Measurements from ENCODE around the gene POFUT1.

POFUT1 gene

GRCh38 chr20:32208499-32209154 is 947 bp downstream of the POFUT1 start:
- no peak for DNase-seq

- no peak for DNase-seq
Observed at GRCh38 chr20:32209850-32210605, 2.3 kb downstream of the POFUT1 start.

- DNase-seq = no peak
Observed at GRCh38 chr20:32213870-32214269, 6.2 kb downstream of the POFUT1 start.

- no peak for DNase-seq
Observed at GRCh38 chr20:32215147-32215546, 7.5 kb downstream of the POFUT1 start.

GRCh38 chr20:32215729-32216128 is 8.0 kb downstream of the POFUT1 start:
- no peak for DNase-seq

GRCh38 chr20:32216179-32217142 is 8.8 kb downstream of the POFUT1 start:
- no peak for DNase-seq

GRCh38 chr20:32218156-32218900 is 10.6 kb downstream of the POFUT1 start:
- DNase-seq = no peak

GRCh38 chr20:32224463-32224862 is 16.8 kb downstream of the POFUT1 start:
- no peak for DNase-seq

GRCh38 chr20:32226391-32226790 is 18.7 kb downstream of the POFUT1 start:
- DNase-seq = no peak

- no peak for DNase-seq
Observed at GRCh38 chr20:32227306-32227705, 19.6 kb downstream of the POFUT1 start.

GRCh38 chr20:32227744-32228688 is 20.3 kb downstream of the POFUT1 start:
- no peak for DNase-seq

- DNase-seq = no peak
Observed at GRCh38 chr20:32229251-32229747, 21.6 kb downstream of the POFUT1 start.

GRCh38 chr20:32230707-32231106 is 23.0 kb downstream of the POFUT1 start:
- no peak for DNase-seq

- peak; percentile 27 for DNase-seq
Observed at GRCh38 chr20:32231245-32231644, 23.6 kb downstream of the POFUT1 start.

GRCh38 chr20:32231847-32232246 is 24.2 kb downstream of the POFUT1 start:
- DNase-seq = peak; percentile 33

- no peak for DNase-seq
Observed at GRCh38 chr20:32232326-32232886, 24.7 kb downstream of the POFUT1 start.

- no peak for DNase-seq
Observed at GRCh38 chr20:32233286-32233685, 25.6 kb downstream of the POFUT1 start.

GRCh38 chr20:32234135-32234808 is 26.6 kb downstream of the POFUT1 start:
- no peak for DNase-seq

- DNase-seq = no peak
Observed at GRCh38 chr20:32235331-32236047, 27.8 kb downstream of the POFUT1 start.

All from fibroblast of skin of back (primary cell).